22Rv1 (cell line): ENCODE results near the gene VPS35.

Experiments used
- ZFX ChIP-seq: fragments of 450-650 bp; IDR thresholded peaks from 2 replicates; pipeline ENCODE4 v1.6.1; 2017; ENCODE audit warnings: antibody characterized with exemption, borderline replicate concordance
- TF ChIP-seq, protein P1 (sequence below): fragments of 450-650 bp; IDR thresholded peaks from 2 replicates; pipeline ENCODE4 v1.5.1; 2017; ENCODE audit warnings: mild to moderate bottlenecking

DNA sequence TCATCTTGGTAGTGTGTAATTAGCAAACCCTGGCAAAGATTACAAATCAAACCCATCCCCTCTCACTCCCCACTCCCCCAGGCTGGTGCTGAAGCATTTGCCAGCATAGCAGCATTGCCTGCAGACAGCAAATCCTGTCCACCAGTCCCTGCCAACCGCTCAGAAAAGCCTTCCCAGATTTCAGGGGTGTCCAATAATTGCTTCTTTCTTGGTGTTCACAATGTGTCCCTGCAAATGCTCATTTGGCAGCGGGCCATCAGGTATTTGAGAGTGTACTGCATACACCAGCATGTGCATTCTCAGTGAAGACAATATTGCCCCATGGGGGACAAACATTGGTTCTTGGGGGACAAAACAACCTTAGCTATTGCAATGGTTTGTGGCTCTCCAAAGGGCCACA, 28.7 kb upstream of the VPS35 start:
- TF ChIP-seq, protein P1, sequence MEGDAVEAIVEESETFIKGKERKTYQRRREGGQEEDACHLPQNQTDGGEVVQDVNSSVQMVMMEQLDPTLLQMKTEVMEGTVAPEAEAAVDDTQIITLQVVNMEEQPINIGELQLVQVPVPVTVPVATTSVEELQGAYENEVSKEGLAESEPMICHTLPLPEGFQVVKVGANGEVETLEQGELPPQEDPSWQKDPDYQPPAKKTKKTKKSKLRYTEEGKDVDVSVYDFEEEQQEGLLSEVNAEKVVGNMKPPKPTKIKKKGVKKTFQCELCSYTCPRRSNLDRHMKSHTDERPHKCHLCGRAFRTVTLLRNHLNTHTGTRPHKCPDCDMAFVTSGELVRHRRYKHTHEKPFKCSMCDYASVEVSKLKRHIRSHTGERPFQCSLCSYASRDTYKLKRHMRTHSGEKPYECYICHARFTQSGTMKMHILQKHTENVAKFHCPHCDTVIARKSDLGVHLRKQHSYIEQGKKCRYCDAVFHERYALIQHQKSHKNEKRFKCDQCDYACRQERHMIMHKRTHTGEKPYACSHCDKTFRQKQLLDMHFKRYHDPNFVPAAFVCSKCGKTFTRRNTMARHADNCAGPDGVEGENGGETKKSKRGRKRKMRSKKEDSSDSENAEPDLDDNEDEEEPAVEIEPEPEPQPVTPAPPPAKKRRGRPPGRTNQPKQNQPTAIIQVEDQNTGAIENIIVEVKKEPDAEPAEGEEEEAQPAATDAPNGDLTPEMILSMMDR = no peak
- TF ChIP-seq ZFX = no peak
